Measurements from ENCODE around the gene HIRA. TPM values are rescaled to one million over a fixed set of nuclear protein-coding genes. Genes with fewer than 3 reads are reported as not detected.
"Not testable (repeated sequence)": the region's sequence is repeated elsewhere in the genome, so short reads cannot be mapped to it uniquely, and the experiment has no call there.

Gene HIRA
- total RNA-seq, 1 experiment from 2014 or later: 51.0 TPM

DNA sequence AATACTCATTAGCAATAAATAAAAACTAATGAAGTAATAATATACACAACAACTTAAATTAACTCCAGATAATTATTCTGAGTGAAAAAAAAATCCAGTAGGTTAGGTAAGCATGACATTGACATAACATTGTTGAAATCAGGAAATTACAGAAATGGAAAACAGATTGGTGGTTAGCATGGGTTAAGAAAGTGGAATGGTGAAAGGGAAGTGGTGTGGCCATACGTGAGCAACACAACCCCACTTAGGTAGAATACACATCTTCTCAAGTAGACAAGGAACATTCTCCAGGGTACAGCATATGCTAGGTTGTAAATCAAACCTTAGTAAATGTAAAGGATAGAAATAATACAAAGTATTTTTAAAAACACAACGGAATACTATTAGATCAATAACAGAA, 109.8 kb downstream of the HIRA start:
- no peak for DNase-seq (ENCODE audit: low spot score)
- peaks cover 14% of the 10 kb centered on the region for H3K27me3 Mint-ChIP-seq (ENCODE audit: low read depth)
- ChIA-PET CTCF (no interaction called here), POLR2A (no interaction called here)
- no peaks in the 10 kb centered on the region for H3K4me1 Mint-ChIP-seq
- H3K9me3 Mint-ChIP-seq: peaks cover 84% of the 10 kb centered on the region
- peaks cover 41% of the 10 kb centered on the region for H3K36me3 Mint-ChIP-seq
- no peak overlapping the region for H3K27ac Mint-ChIP-seq
- ATAC-seq: no peak
- TF ChIP-seq, protein P1, sequence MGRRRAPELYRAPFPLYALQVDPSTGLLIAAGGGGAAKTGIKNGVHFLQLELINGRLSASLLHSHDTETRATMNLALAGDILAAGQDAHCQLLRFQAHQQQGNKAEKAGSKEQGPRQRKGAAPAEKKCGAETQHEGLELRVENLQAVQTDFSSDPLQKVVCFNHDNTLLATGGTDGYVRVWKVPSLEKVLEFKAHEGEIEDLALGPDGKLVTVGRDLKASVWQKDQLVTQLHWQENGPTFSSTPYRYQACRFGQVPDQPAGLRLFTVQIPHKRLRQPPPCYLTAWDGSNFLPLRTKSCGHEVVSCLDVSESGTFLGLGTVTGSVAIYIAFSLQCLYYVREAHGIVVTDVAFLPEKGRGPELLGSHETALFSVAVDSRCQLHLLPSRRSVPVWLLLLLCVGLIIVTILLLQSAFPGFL (CRISPR knock-in tag; IDR thresholded peaks at IDR 0.05; ENCODE audit: borderline replicate concordance): no peak
- TF ChIP-seq ZNF232 (CRISPR knock-in tag; IDR thresholded peaks at IDR 0.05) (no peak), ELF4 (CRISPR knock-in tag; IDR thresholded peaks at IDR 0.05; ENCODE audit: low read depth) (no peak), RELA (CRISPR knock-in tag; IDR thresholded peaks at IDR 0.05; ENCODE audit: borderline replicate concordance) (no peak), TEAD1 (CRISPR knock-in tag; IDR thresholded peaks at IDR 0.05) (no peak), ZNF423 (CRISPR knock-in tag; IDR thresholded peaks at IDR 0.05) (no peak), FOXP1 (CRISPR knock-in tag; IDR thresholded peaks at IDR 0.05; ENCODE audit: borderline replicate concordance) (no peak)
- TF ChIP-seq, protein P2, sequence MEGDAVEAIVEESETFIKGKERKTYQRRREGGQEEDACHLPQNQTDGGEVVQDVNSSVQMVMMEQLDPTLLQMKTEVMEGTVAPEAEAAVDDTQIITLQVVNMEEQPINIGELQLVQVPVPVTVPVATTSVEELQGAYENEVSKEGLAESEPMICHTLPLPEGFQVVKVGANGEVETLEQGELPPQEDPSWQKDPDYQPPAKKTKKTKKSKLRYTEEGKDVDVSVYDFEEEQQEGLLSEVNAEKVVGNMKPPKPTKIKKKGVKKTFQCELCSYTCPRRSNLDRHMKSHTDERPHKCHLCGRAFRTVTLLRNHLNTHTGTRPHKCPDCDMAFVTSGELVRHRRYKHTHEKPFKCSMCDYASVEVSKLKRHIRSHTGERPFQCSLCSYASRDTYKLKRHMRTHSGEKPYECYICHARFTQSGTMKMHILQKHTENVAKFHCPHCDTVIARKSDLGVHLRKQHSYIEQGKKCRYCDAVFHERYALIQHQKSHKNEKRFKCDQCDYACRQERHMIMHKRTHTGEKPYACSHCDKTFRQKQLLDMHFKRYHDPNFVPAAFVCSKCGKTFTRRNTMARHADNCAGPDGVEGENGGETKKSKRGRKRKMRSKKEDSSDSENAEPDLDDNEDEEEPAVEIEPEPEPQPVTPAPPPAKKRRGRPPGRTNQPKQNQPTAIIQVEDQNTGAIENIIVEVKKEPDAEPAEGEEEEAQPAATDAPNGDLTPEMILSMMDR (IDR thresholded peaks at IDR 0.05): no peak
- TF ChIP-seq, protein P3, sequence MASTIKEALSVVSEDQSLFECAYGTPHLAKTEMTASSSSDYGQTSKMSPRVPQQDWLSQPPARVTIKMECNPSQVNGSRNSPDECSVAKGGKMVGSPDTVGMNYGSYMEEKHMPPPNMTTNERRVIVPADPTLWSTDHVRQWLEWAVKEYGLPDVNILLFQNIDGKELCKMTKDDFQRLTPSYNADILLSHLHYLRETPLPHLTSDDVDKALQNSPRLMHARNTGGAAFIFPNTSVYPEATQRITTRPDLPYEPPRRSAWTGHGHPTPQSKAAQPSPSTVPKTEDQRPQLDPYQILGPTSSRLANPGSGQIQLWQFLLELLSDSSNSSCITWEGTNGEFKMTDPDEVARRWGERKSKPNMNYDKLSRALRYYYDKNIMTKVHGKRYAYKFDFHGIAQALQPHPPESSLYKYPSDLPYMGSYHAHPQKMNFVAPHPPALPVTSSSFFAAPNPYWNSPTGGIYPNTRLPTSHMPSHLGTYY (CRISPR knock-in tag; IDR thresholded peaks at IDR 0.05): no peak
- no peak overlapping the region for H3K4me3 Mint-ChIP-seq

- H3K36me3 Mint-ChIP-seq: peaks cover 46% of the 10 kb centered on the region
- CTCF ChIA-PET; H3K4me1 Mint-ChIP-seq; H3K27ac Mint-ChIP-seq; DNase-seq (ENCODE audit: low spot score); ATAC-seq; POLR2A ChIA-PET; H3K4me3 Mint-ChIP-seq: not testable (repeated sequence)
- H3K9me3 Mint-ChIP-seq: peaks cover 86% of the 10 kb centered on the region
- peaks cover 22% of the 10 kb centered on the region for H3K27me3 Mint-ChIP-seq (ENCODE audit: low read depth)
Observed at GRCh38 chr22:19320136-19320535, 111.4 kb downstream of the HIRA start.

GRCh38 chr22:19319281-19319680, 112.3 kb downstream of the HIRA start:
- H3K36me3 Mint-ChIP-seq: peaks cover 47% of the 10 kb centered on the region
- no peaks in the 10 kb centered on the region for H3K4me1 Mint-ChIP-seq
- H3K4me3 Mint-ChIP-seq: no peak overlapping the region
- ATAC-seq: no peak
- ChIA-PET CTCF (no interaction called here), POLR2A (no interaction called here)
- peaks cover 82% of the 10 kb centered on the region for H3K9me3 Mint-ChIP-seq
- DNase-seq (ENCODE audit: low spot score): no peak
- H3K27ac Mint-ChIP-seq: no peak overlapping the region
- peaks cover 24% of the 10 kb centered on the region for H3K27me3 Mint-ChIP-seq (ENCODE audit: low read depth)
- TF ChIP-seq JAZF1 (CRISPR knock-in tag; IDR thresholded peaks at IDR 0.05) (no peak), CREB1 (CRISPR knock-in tag; IDR thresholded peaks at IDR 0.05) (no peak), ZNF263 (CRISPR knock-in tag; IDR thresholded peaks at IDR 0.05; ENCODE audit: low read depth) (no peak), ESRRA (CRISPR knock-in tag; IDR thresholded peaks at IDR 0.05; ENCODE audit: borderline replicate concordance) (no peak), KAT7 (CRISPR knock-in tag; IDR thresholded peaks at IDR 0.05; ENCODE audit: borderline replicate concordance) (no peak), FOXJ3 (CRISPR knock-in tag; IDR thresholded peaks at IDR 0.05; ENCODE audit: borderline replicate concordance) (no peak), ATF3 (CRISPR knock-in tag; conservative IDR thresholded peaks at IDR 0.05) (no peak), MXD4 (CRISPR knock-in tag; IDR thresholded peaks at IDR 0.05; ENCODE audit: borderline replicate concordance) (no peak), ATF6 (CRISPR knock-in tag; IDR thresholded peaks at IDR 0.05) (no peak), CBFB (CRISPR knock-in tag; IDR thresholded peaks at IDR 0.05; ENCODE audit: low read depth) (no peak), E2F1 (CRISPR knock-in tag; IDR thresholded peaks at IDR 0.05) (no peak)
- TF ChIP-seq, protein P4, sequence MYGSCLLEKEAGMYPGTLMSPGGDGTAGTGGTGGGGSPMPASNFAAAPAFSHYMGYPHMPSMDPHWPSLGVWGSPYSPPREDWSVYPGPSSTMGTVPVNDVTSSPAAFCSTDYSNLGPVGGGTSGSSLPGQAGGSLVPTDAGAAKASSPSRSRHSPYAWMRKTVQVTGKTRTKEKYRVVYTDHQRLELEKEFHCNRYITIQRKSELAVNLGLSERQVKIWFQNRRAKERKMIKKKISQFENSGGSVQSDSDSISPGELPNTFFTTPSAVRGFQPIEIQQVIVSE (CRISPR knock-in tag; IDR thresholded peaks at IDR 0.05; ENCODE audit: borderline replicate concordance): no peak
- TF ChIP-seq, protein P5, sequence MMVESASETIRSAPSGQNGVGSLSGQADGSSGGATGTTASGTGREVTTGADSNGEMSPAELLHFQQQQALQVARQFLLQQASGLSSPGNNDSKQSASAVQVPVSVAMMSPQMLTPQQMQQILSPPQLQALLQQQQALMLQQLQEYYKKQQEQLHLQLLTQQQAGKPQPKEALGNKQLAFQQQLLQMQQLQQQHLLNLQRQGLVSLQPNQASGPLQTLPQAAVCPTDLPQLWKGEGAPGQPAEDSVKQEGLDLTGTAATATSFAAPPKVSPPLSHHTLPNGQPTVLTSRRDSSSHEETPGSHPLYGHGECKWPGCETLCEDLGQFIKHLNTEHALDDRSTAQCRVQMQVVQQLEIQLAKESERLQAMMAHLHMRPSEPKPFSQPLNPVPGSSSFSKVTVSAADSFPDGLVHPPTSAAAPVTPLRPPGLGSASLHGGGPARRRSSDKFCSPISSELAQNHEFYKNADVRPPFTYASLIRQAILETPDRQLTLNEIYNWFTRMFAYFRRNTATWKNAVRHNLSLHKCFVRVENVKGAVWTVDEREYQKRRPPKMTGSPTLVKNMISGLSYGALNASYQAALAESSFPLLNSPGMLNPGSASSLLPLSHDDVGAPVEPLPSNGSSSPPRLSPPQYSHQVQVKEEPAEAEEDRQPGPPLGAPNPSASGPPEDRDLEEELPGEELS (CRISPR knock-in tag; IDR thresholded peaks at IDR 0.05): no peak
